ENCODE data around the gene FAM219A. TPM values are rescaled to one million over a fixed set of nuclear protein-coding genes. Genes with fewer than 3 reads are reported as not detected.
"Not testable (repeated sequence)": the region's sequence is repeated elsewhere in the genome, so short reads cannot be mapped to it uniquely, and the experiment has no call there.

FAM219A gene
- total RNA-seq, 1 donor from 2014 or later: 19.2 TPM

DNA sequence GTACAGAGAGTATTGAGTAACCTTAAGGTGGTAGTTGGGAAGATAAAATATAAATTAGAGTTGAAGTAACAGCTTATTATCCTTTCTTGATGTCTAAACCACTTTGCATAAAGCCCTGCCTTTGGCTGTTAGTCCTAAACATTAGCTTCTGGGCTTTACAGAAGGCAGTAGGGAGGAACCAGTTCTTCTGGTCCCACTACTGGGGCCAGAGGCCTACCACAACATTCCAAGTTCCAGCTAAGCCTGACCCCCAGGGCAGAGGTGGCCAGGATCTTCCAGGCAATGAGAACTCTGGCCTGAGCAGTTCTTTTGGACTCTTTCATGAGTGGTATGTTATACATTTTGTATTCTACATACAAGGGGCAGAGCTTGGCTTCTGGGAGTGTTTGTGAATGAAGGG is 26.3 kb upstream of the FAM219A start:
- no peak for DNase-seq (ENCODE audit: low read depth)

DNA sequence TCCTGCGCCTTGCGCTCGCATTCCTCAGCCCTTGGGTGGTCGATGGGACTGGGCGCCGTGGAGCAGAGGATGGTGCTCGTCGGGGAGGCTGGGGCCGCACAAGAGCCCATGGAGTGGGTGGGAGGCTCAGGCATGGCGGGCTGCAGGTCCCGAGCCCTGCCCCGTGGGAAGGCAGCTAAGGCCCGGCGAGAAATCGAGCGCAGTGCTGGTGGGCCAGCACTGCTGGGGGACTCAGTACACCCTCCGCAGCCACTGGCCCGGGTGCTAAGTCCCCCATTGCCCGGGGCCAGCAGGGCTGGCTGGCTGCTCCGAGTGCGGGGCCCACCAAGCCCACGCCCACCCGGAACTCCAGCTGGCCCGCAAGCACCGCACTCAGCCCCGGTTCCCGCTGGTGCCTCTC is 24.4 kb upstream of the FAM219A start:
- DNase-seq (ENCODE audit: low read depth): not testable (repeated sequence)

DNA sequence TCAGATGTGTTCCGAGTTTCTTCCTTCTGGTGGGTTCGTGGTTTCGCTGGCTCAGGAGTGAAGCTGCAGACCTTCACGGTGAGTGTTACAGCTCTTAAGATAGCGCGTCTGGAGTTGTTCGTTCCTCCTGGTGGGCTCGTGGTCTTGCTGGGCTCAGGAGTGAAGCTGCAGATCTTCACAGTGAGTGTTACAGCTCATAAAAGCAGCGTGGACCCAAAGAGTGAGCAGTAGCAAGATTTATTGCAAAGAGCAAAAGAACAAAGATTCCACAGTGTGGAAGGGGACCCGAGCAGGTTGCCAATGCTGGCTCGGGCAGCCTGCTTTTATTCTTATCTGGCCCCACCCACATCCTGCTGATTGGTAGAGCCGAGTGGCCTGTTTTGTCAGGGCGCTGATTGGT is 23.2 kb upstream of the FAM219A start:
- not testable (repeated sequence) for DNase-seq (ENCODE audit: low read depth)

DNA sequence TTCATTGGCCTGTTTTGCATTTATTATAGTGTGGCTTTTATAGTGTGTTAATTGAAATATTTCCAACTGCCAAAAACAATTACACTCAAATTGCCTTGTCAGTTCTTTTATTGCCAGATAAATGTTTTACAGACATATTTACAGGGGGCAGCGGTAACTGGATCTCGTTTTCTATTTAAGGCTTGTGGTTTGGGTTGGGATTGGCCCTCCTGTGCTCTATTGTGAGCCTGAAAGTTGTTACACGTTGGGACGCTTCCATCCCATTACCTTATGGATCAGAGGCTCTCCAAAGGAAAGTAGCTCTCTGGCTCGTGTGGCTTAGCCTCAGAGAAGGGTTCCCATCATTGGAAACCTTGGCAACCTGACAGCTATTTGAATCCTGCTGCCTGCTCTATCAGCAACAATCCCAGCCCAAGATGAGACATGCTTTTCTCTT is 21.1 kb upstream of the FAM219A start:
- DNase-seq (ENCODE audit: low read depth): no peak

DNA sequence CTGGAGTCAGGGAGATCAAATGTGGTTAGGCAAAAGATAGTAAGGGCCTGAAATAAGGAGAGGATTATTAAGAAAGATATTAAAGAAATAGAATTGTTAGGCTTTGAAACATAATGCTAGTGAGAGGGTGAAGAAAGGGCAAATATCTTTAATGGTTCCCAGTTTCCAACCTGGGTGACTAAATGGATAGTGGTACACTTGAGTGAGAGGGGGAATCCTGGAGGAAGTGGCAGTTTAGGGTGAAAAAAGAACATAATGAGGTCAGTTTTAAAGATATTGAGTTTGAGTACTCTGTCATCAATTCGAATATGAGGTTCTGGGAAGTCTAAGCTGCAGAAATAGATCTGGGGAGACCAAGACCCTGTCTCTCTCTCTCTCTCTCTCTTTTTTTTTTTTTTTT is 19.2 kb upstream of the FAM219A start:
- no peak for DNase-seq (ENCODE audit: low read depth)

DNA sequence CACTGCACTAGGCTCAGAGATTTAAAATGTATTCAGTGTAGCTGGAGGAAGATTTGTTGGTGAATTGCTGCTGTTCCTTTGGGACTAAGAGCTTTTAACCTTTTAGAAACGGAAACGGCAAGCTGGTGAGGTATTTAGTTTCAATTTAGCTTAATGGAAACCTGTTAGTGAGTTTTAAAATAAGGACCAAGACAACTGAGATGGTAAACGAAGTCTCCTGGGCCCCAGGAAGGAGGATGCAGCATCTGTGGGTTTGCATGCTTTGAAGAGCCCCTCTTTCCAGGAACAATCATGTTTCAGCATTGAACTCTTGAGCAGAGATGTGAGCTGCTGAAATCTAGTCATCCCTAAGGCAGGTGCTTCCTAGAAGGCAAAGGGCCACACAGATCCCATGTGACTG is 16.7 kb upstream of the FAM219A start:
- DNase-seq (ENCODE audit: low read depth): no peak

DNA sequence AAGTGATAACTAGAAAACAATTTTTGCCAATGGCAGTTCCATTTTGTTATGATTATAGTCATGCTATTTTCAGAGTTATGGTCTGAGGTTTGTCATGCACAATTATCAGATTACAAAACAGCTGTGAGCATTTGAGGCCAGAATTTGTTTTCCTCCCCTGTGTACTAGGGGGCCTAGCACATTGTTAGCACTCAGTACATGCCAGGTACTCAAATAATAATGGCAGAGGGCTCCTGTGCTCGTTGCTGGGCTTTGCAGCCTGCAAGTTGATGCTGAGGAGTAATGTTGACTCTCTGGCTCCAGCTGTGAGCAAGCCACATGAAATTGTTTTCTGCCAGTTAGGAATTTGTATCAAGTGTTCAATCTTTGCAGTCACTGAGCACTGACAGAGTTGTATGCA is 7.1 kb upstream of the FAM219A start:
- peak; percentile 67 for DNase-seq (ENCODE audit: low read depth)

DNA sequence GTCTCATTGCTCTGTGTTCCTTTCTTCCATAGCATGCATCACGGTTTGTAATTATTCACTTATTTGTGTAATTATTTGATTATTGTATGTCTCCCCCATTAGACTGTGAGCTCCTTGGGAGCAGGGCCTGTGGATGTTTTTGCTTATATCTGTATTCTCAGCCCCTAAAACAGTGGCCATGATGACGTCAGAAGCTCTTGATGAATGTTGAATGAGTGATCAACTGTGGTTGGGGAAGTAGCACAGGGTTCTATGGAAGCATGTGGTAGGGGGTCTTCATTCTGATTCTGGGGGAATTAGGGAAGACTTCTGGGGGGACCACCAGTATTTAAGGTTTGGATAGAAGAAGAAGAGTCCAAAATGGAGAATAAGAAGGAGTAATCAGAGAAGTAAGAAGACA is 6.2 kb upstream of the FAM219A start:
- no peak for DNase-seq (ENCODE audit: low read depth)

DNA sequence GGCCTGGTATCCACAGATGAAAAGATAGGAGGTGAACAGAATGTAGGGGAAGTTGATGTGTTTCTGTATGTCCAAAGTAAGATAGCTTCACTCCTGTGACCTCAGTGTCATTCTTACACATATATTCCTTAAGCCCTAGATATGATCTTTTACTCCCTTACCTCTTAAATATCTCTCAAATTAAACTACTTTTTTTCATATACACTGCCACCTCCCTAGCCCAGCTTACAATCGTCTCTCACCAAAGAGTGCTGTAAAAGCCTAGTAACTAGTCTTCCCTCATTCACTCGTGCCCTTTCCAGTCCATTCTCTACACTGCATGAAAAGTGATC is 5.5 kb upstream of the FAM219A start:
- no peak for DNase-seq (ENCODE audit: low read depth)

DNA sequence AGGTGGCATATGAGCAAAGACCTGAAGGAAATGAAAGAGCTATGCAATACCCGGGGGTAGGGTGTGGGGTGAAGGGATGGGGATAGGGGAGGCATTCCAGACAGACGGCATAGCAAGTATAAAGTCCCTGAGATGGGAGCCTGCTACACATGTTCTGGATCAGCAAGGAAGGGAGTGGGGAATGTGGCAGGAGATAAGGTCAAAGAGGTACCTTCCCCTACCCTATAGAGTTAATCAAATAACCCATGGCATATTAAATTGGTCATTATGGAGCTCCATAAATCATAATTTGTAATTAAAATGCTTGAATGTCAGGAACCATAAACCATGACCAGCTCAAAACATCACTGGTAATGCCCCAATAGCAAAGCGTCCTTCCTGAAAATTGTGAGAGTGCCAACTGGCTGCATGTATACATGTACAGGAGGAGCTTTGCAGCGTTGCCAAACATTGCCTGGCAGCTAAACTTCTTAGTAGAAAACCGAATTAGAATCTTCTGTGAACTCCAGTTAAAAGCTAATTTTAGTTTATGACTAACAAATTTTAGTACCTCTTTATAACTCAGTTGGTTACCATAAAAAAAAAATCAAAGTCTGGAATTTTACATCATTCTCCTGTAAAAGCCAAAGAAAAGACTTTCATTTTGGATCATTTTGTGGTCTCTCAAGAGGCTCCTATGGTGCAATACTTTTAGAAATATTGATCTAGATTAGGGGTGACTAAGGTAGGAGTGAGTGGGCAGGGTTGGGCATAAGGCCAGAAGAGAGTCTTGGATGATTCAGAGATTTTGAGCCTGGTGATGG is 4.9 kb upstream of the FAM219A start:
- DNase-seq (ENCODE audit: low read depth): no peak

DNA sequence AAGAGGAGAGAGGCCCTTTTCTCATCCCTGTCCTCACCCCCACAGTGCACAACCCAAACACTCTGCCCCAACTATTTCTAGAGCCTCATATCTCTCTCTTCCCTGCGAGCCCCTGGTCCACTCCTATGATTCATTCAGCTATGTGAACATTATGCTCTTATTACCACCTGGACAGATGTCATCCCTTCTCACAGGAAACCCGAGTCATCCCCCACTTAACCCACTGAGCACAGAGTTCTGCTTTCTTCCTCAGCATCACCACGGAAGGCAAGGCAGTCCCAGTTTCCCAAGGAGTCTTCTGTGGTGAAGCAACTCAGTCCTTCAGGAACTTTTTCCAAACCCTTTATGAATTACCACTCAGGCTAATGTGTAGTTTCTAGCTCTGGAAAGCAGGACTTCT is 1.6 kb upstream of the FAM219A start:
- no peak for DNase-seq (ENCODE audit: low read depth)

DNA sequence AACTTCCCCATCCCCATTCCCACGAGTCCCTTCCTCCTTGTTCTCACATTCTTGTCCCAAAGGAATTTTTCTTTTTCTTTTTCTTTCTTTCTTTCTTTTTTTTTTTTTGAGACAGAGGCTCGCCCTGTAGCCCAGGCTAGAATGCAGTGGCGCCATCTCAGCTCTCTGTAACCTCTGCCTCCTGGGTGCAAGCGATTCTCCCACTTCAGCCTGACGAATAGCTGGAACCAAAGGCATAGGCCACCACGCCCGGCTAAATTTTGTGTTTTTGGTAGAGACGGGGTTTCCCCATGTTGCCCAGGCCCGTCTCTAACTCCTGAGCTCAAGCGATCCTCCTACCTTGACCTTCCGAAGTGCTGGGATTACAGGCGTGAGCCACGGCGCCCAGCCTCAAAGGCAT is 986 bp upstream of the FAM219A start:
- DNase-seq (ENCODE audit: low read depth): no peak

DNA sequence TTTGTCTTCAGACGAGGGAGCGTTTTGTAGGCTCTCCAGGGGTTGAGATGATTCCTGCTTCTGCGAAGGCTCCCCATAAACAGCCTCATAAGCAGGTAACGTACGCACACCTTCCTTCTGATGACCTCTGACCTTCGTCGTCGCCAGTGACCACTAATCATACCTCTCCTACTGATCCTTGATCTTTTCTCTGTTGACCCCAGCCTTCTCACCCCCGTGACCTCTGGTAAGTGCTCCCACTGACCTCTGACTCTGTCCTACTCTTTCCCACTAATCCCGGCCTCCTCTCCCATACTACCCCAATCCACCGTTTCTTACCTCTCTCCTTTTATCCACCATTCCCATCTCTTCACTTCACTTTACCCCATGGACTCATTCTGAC is 580 bp upstream of the FAM219A start:
- no peak for DNase-seq (ENCODE audit: low read depth)

DNA sequence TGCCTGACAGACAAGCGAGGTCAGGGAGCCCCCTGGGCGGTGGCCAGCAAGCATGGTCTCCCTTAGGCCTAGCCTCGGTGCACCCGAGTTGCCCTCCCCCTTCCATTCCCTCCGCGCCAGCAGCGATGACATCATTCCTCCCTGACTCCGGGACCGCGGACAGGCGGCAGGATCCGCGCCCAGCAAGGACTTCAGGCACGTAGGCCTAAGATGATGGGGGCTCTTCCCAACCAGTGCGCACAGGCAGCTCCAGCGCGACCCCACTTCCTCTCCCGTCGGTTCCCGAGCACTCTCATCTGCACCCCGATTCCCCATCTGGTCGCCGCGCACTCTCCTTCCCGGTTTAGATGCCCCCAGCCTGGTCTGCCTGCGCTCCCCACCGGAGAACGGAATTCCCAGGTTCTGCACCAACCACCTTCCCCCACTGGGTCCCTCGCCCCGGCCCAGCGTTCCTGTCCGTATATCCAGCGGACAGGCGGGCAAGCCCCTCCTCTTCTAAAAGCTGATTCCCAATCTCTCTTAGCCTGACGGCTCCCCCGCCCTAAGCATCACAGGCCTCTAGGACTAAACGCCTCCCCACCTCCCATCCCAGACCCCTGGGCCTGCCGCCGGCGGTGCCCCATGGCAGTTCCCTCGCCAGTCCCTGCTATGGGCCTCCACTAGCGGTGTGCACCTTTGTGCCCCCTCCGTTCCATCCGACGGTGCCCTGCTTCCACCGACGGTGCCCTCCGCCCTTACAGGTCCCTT is 931 bp downstream of the FAM219A start:
- peak; percentile 80 for DNase-seq (ENCODE audit: low read depth)

DNA sequence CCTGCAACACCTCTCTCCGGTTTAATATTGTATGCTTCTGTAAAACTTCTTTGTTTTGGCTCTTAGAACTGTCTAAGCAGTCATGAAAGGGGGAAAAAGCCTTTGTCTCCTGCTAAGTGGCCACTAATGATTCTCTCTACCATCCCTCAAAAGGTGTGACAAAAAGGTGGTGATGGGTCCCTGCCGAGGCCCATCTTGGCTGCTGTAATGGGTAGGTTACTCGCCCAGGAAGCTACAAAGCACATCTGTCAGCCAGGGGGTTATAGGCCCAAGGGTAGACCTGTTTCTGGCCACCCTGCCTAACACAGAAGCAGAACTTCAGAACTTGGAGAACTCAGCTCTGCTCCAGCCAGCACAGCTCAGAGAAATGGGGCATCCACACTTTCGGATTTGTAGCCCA is 1.6 kb downstream of the FAM219A start:
- no peak for DNase-seq (ENCODE audit: low read depth)

DNA sequence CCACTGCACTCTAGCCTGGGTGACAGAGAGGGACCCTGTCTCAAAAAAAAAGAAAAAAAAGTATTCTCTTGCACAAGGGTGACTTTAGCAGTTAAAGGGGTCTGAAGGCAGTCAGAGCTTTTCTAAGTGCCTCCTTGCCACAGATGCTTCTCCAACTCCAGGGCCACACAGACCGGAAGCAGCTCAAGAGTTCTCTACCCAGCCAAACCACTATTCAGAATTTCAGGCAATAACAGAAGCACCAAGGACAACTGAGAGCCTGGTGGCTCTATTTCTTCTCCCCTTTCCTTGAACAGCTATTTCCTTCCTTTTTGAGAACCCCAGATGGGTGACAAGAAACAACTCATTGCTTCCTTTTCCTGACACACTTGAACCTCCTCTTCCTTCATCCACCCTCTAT is 2.2 kb downstream of the FAM219A start:
- no peak for DNase-seq (ENCODE audit: low read depth)

DNA sequence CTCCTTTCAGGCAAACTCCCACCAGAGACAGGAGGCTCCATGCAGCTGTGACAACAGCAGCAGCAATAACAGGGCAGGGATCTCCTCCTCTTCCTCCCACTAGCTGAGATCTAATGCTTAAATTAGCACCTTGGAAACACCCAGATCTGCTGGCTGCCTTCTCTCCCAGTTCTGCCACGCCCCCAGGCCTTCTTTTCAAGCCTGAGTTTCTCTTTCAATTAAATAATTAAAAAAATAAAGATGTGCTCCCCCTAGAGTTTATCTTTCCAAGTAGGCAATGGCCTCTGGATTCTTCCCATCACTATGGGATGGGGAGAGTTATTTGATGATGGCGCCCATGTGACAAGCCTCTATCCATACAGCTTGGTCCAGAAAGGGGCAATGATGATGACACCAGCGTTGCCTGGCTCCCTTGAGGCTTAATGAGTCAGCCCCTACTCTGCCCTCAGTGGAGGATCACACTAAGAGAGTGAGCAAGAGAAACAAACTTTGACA is 3.8 kb downstream of the FAM219A start:
- DNase-seq (ENCODE audit: low read depth): peak; percentile 61

DNA sequence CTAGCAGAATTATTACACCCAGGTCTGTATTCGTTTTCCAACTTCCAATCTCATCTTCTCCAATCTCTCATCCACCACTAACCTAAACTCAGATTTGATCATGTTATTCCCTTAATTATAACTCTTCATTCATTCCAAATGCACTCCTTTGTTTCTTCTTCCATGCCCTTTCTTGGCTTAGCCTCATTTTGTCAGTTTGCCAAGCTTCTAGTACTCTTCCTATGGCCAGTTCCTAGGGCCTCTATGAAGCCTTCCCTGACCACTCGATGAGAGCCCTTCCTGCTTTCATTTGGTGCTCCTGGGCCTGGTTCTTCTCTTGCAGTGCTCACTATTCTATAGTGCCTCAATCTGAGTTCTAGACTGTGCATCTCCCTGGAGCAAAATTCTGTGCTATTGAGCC is 5.8 kb downstream of the FAM219A start:
- no peak for DNase-seq (ENCODE audit: low read depth)

DNA sequence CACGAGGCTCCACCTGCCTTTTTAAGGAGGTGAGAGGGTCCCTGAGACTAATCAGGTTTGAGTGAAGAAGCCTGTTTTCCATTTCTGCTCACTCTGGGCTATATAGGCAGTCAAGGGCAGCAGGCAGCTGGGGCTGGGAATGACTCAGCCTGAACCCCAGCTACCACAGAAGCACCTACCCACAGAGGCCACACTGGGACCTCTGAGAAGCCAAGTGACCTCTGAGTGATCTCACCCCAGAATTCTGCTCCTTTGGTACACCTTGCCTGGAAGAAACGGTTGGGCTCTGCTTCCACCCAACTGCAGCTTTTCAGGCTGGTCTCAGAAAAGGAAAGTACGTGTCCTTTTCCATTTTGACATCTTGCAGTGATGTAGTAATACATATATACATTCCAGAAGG is 6.8 kb downstream of the FAM219A start:
- peak; percentile 77 for DNase-seq (ENCODE audit: low read depth)

DNA sequence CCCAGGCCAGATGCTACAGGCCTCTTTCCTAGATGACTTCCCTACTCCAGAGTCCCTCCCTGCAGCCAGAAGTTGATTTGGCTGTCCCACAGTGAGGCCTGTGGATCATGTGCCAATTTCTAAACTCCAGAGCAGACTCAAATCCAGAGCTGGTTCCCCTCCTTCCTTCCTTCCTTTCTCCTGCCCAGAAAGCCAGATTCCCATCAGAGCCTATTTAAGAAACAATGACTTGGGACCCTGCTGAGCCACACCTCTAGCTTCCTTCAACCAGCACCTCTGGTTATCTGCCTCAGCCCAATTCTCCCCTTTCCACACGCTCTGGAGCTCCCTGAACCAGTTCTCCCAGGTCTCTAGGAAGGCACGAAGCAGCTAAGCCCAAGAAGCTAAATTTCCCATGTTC is 7.2 kb downstream of the FAM219A start:
- DNase-seq (ENCODE audit: low read depth): no peak

DNA sequence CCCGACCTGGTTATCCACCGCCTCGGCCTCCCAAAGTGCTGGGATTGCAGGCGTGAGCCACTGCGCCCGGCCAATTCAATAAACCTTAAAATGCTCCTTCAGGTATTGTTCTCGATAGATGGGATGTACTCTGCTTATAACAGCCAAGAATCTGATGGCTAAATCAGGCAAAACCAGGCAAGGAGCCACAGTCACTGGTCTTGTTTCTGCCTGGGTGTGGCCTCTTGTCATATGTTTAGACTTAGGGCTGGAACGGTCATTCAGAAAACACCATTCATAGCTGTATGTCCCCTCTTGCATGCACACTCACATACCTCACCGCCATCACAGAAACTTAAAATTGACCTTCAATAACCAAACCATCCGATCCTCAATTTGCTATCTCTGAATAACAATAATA is 7.7 kb downstream of the FAM219A start:
- no peak for DNase-seq (ENCODE audit: low read depth)

DNA sequence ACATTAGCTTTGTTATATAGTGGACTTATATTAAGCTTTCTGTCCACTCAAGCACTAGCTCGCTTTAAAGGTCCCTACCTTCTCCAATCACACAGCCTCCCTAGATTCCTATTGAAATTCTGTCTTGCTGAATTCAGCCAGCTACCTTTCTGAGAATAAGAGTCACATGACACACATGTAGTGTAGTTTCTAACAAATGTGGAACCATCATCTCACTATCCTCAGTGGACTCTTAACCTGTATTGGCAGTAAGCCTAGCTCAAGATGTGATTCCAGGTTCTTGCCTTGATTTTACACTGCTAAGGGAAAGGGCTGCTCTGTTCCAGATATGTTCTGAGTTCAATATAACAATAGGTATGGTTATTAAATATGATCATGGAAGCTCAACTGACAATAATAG is 11.4 kb downstream of the FAM219A start:
- DNase-seq (ENCODE audit: low read depth): no peak

DNA sequence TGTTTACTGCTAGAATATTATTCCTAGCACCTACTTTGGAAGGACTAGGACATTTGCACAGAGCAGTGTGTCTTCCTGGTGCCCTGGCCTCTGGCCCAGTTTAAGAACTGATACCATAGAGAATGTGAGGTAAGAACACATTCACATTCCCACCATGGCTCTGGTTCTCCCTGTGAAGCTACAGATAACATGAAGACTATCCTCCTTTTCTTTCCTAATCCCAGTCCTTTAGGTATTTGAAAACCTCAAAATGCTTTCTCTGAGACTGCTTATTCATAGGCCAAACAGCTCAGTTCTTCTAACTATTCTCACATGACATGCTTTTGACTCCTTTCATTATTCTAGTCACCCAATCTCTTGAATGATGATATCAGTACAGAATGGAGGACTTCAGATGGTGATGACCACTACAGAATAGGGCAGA is 11.9 kb downstream of the FAM219A start:
- no peak for DNase-seq (ENCODE audit: low read depth)

Data from myocyte (in vitro differentiated cells).